Measurements from ENCODE around the gene PLCB4. TPM values are rescaled to one million over a fixed set of nuclear protein-coding genes. Genes with fewer than 3 reads are reported as not detected.

The PLCB4 gene
- total RNA-seq, 1 donor = 3.5 TPM

- H3K4me3 ChIP-seq (ENCODE audit: low read depth, low read length) = no peak overlapping the region
- DNase-seq (ENCODE audit: low read depth) = no peak
- no peak for TF ChIP-seq CTCF (IDR thresholded peaks at IDR 0.05; ENCODE audit: insufficient read depth, low read depth, low read length)
These were observed 100.5 kb downstream of the PLCB4 start for GRCh38 chr20:9169409-9169808.

GRCh38 chr20:9172851-9173250, 104.0 kb downstream of the PLCB4 start:
- peak; percentile 19 for DNase-seq (ENCODE audit: low read depth)
- no peak overlapping the region for H3K4me3 ChIP-seq (ENCODE audit: low read depth, low read length)
- TF ChIP-seq CTCF (IDR thresholded peaks at IDR 0.05; ENCODE audit: insufficient read depth, low read depth, low read length) = peak; percentile 34

- no peak for DNase-seq (ENCODE audit: low read depth)
- TF ChIP-seq CTCF (IDR thresholded peaks at IDR 0.05; ENCODE audit: insufficient read depth, low read depth, low read length) = no peak
- H3K4me3 ChIP-seq (ENCODE audit: low read depth, low read length) = no peak overlapping the region
These were observed 108.4 kb downstream of the PLCB4 start for GRCh38 chr20:9177278-9177677.

GRCh38 chr20:9179193-9179802, 110.4 kb downstream of the PLCB4 start:
- no peak overlapping the region for H3K4me3 ChIP-seq (ENCODE audit: low read depth, low read length)
- no peak for DNase-seq (ENCODE audit: low read depth)
- no peak for TF ChIP-seq CTCF (IDR thresholded peaks at IDR 0.05; ENCODE audit: insufficient read depth, low read depth, low read length)

- H3K4me3 ChIP-seq (ENCODE audit: low read depth, low read length) = no peak overlapping the region
- TF ChIP-seq CTCF (IDR thresholded peaks at IDR 0.05; ENCODE audit: insufficient read depth, low read depth, low read length) = no peak
- no peak for DNase-seq (ENCODE audit: low read depth)
These were observed 111.0 kb downstream of the PLCB4 start for GRCh38 chr20:9179867-9180266.

GRCh38 chr20:9180481-9181257, 111.8 kb downstream of the PLCB4 start:
- DNase-seq (ENCODE audit: low read depth) = no peak
- no peak overlapping the region for H3K4me3 ChIP-seq (ENCODE audit: low read depth, low read length)
- TF ChIP-seq CTCF (IDR thresholded peaks at IDR 0.05; ENCODE audit: insufficient read depth, low read depth, low read length) = no peak

All from fibroblast of villous mesenchyme (primary cell).